Loucy (cell line): Measurements from ENCODE around the gene COQ2.

Experiments used
- H2AFZ ChIP-seq: fragments of 200-600 bp; sonication (generic); 2 replicates; pipeline ENCODE4 v1.6.0; 2016; ENCODE audit warnings: antibody characterized with exemption, mild to moderate bottlenecking, low read length, moderate library complexity
- H3F3A ChIP-seq: fragments of 200-600 bp; 2 replicates; pipeline ENCODE4 v1.6.0; 2016; ENCODE audit warnings: antibody characterized with exemption, low read depth, mild to moderate bottlenecking
- H3K27me3 ChIP-seq: fragments of 200-600 bp; sonication (generic); 2 replicates; pipeline ENCODE4 v1.6.1; 2014; ENCODE audit warnings: low read length, mild to moderate bottlenecking; ENCODE audit not compliant: insufficient read depth, poor library complexity, severe bottlenecking
- H3K36me3 ChIP-seq: fragments of 200-600 bp; sonication (generic); 2 replicates; pipeline ENCODE4 v1.6.1; 2016; ENCODE audit warnings: low read length; ENCODE audit not compliant: insufficient read depth
- H3K4me1 ChIP-seq: fragments of 200-600 bp; sonication (generic); 2 replicates; pipeline ENCODE4 v1.5.1; 2014; ENCODE audit warnings: low read length, mild to moderate bottlenecking; ENCODE audit not compliant: insufficient read depth, poor library complexity, severe bottlenecking
- H3K4me2 ChIP-seq: fragments of 200-600 bp; sonication (generic); 2 replicates; pipeline ENCODE4 v1.6.0; 2014; ENCODE audit warnings: antibody characterized with exemption, low read length, low read depth, mild to moderate bottlenecking; ENCODE audit not compliant: poor library complexity, severe bottlenecking
- H3K4me3 ChIP-seq: fragments of 200-600 bp; sonication (generic); 2 replicates; pipeline ENCODE4 v1.5.1; 2014; ENCODE audit warnings: low read length, mild to moderate bottlenecking, mixed read lengths; ENCODE audit not compliant: poor library complexity, severe bottlenecking
- H3K79me2 ChIP-seq: fragments of 200-600 bp; sonication (generic); 2 replicates; pipeline ENCODE4 v1.6.1; 2014; ENCODE audit warnings: low read length; ENCODE audit not compliant: insufficient read depth
- H3K9ac ChIP-seq: fragments of 200-600 bp; sonication (generic); 2 replicates; pipeline ENCODE4 v1.6.0; 2014; ENCODE audit warnings: mild to moderate bottlenecking, low read depth, low read length, moderate library complexity; ENCODE audit not compliant: poor library complexity, severe bottlenecking
- H3K9me2 ChIP-seq: fragments of 200-600 bp; sonication (generic); replicated peaks from 2 replicates; pipeline ENCODE4 v1.6.1; 2016; ENCODE audit warnings: low read depth, low read length, mixed read lengths
- H3K9me3 ChIP-seq: fragments of 200-600 bp; sonication (generic); 2 replicates; pipeline ENCODE4 v1.6.1; 2014; ENCODE audit warnings: mild to moderate bottlenecking, antibody characterized with exemption, low read length, low read depth; ENCODE audit not compliant: insufficient read depth
- H4K20me1 ChIP-seq: fragments of 200-600 bp; sonication (generic); 2 replicates; pipeline ENCODE4 v1.6.0; 2014; ENCODE audit warnings: antibody characterized with exemption, low read length, mild to moderate bottlenecking; ENCODE audit not compliant: insufficient read depth, poor library complexity, severe bottlenecking
- EZH2phosphoT487 ChIP-seq: fragments of 200-600 bp; IDR thresholded peaks from 2 replicates; pipeline ENCODE4 v1.6.1; 2018; ENCODE audit warnings: antibody characterized with exemption, mild to moderate bottlenecking, moderate library complexity, borderline replicate concordance
- TF ChIP-seq, protein P1 (sequence below): fragments of 200-600 bp; sonication (generic); conservative IDR thresholded peaks from 2 replicates; pipeline ENCODE4 v1.5.1; 2014; ENCODE audit warnings: mild to moderate bottlenecking, antibody characterized with exemption, low read length

Gene COQ2

DNA sequence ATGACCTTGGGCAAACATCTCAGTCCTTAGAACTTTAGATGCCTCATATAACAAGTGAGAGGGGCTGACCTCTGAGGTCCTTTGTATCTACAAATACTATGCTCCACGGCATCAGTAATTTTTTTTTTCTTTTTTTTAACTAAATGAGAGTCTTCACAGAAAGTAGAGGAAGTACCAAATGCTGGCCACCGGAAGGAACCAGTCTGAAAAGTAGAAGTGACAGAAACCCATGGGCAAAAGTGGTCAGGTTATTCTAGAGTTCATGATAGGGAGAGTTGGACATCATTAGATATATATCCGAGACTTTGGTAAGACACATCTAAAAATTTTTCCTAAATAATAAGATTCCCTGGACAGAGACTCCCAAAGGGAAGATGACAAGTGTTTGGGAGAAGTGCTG, 53.7 kb downstream of the COQ2 start:
- TF ChIP-seq, protein P1, sequence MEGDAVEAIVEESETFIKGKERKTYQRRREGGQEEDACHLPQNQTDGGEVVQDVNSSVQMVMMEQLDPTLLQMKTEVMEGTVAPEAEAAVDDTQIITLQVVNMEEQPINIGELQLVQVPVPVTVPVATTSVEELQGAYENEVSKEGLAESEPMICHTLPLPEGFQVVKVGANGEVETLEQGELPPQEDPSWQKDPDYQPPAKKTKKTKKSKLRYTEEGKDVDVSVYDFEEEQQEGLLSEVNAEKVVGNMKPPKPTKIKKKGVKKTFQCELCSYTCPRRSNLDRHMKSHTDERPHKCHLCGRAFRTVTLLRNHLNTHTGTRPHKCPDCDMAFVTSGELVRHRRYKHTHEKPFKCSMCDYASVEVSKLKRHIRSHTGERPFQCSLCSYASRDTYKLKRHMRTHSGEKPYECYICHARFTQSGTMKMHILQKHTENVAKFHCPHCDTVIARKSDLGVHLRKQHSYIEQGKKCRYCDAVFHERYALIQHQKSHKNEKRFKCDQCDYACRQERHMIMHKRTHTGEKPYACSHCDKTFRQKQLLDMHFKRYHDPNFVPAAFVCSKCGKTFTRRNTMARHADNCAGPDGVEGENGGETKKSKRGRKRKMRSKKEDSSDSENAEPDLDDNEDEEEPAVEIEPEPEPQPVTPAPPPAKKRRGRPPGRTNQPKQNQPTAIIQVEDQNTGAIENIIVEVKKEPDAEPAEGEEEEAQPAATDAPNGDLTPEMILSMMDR = no peak
- TF ChIP-seq EZH2phosphoT487 = no peak

DNA sequence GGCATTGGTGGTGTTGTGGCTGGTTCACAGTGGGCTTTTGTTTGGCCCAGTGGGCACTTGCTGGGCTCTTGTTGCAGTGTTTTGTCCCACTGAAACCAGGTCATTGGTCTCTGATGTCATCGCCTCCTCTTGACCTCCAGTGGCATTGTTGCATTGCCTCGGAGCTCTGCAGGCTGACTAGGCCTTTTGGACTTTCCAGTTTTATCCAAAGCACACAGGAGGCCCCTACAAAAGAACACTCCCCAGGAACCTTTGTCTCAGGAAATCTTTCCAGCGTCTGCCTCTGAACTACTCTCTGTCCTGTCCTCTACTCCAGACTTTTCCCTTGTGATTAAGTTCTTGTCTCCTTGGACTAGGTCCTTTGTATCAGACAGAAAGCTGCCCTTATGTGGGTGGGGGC, 54.8 kb downstream of the COQ2 start:
- no peaks in the 10 kb centered on the region for H3K9me2 ChIP-seq
- H3K4me3 ChIP-seq = no peak overlapping the region
- H3K9ac ChIP-seq = no peak overlapping the region
- peaks cover 10% of the 10 kb centered on the region for H3K4me1 ChIP-seq
- no peaks in the 10 kb centered on the region for H3K27me3 ChIP-seq
- no peak for TF ChIP-seq EZH2phosphoT487
- TF ChIP-seq, protein P1 = no peak
- no peaks in the 10 kb centered on the region for H3K9me3 ChIP-seq
- no peaks in the 10 kb centered on the region for H3F3A ChIP-seq
- no peak overlapping the region for H3K4me2 ChIP-seq
- H4K20me1 ChIP-seq = no peaks in the 10 kb centered on the region
- no peaks in the 10 kb centered on the region for H3K79me2 ChIP-seq
- H2AFZ ChIP-seq = no peak overlapping the region
- H3K36me3 ChIP-seq = no peaks in the 10 kb centered on the region

More for the DNA sequence above, 53.7 kb downstream of the COQ2 start:
- no peaks in the 10 kb centered on the region for H3K36me3 ChIP-seq
- no peaks in the 10 kb centered on the region for H3K9me3 ChIP-seq
- H3K9ac ChIP-seq = no peak overlapping the region
- H3K9me2 ChIP-seq = no peaks in the 10 kb centered on the region
- H3K4me2 ChIP-seq = no peak overlapping the region
- H3F3A ChIP-seq = no peaks in the 10 kb centered on the region
- H3K27me3 ChIP-seq = no peaks in the 10 kb centered on the region
- H3K4me3 ChIP-seq = no peak overlapping the region
- H4K20me1 ChIP-seq = no peaks in the 10 kb centered on the region
- H2AFZ ChIP-seq = no peak overlapping the region
- H3K79me2 ChIP-seq = no peaks in the 10 kb centered on the region
- peaks cover 16% of the 10 kb centered on the region for H3K4me1 ChIP-seq

GRCh38 chr4:83228231-83228630, 56.4 kb downstream of the COQ2 start:
- peaks cover 10% of the 10 kb centered on the region for H3K4me1 ChIP-seq
- H3K79me2 ChIP-seq = no peaks in the 10 kb centered on the region
- H2AFZ ChIP-seq = no peak overlapping the region
- H3K36me3 ChIP-seq = no peaks in the 10 kb centered on the region
- no peak for TF ChIP-seq EZH2phosphoT487
- TF ChIP-seq, protein P1 = no peak
- H4K20me1 ChIP-seq = no peaks in the 10 kb centered on the region
- H3K9me2 ChIP-seq = no peaks in the 10 kb centered on the region
- H3K9ac ChIP-seq = no peak overlapping the region
- no peak overlapping the region for H3K4me3 ChIP-seq
- H3K4me2 ChIP-seq = no peak overlapping the region
- H3F3A ChIP-seq = no peaks in the 10 kb centered on the region
- H3K9me3 ChIP-seq = no peaks in the 10 kb centered on the region
- H3K27me3 ChIP-seq = no peaks in the 10 kb centered on the region
